Medulla oblongata (tissue), 1 donor: ENCODE measurements around the gene SYCE1L.
"Not testable (repeated sequence)": the region's sequence is repeated elsewhere in the genome, so short reads cannot be mapped to it uniquely, and the experiment has no call there.

ENCODE experiments used
- DNase-seq: peaks from one replicate; pipeline ENCODE4 v3.0.0-alpha.2; 2015; ENCODE audit errors: extremely low spot score

Gene SYCE1L

DNA sequence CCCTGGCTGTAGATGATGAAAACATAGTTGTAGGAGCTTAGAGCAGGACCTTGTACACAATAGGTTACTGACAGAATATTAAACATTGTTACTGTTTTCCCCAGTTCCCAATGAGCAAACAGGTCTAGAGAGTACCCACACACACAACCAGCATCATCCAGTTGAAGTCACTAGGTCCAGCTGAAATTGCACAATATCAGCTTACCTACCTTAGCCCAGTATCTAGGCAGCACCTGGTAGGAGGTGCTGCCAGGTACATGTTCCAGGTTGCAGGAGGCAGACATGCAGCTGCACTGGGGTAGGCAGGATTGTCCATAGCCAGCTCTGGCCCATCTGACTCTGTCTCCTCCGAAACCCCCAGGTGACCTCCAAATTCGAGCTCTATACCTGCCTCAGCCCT, 1.5 kb upstream of the SYCE1L start:
- no peak for DNase-seq

DNA sequence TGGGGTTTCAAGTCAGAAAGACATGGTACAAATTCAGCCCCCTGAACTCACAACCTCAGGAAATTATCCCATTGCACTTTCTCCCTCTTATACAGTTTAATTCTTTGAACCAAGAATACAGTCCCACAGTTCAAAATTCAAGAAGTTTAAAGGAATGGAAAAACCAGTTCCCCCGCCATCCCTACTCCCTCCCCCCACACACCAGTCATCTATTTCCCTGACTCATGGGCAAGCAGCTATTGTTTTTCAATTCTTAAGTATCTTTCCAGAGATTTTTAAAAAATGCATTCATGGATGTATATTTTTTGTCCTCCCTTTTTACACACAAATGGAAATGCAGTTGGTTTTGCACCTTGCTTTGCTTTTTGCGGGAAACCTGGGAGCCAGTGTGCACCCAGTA, 7.3 kb downstream of the SYCE1L start:
- DNase-seq = no peak

DNA sequence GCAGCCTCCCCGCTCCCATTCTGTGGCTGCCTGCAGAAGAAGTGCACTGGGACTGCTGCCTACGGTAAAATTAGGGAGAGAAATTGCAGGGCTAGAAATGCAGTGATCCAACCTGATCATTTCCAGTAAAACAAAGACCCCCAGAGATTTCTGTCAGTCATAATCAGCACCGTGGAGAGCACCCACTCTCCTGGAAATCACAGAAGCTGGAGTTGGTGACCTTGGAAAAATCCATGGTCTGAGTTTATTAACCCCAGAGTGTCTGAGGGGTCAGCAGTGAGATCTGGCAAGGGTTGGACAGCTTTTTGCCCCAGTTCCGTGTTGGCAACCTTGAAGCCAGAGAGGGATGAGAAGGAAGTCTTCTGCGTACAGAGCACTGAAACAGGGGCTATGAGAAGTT, 7.8 kb downstream of the SYCE1L start:
- no peak for DNase-seq

DNA sequence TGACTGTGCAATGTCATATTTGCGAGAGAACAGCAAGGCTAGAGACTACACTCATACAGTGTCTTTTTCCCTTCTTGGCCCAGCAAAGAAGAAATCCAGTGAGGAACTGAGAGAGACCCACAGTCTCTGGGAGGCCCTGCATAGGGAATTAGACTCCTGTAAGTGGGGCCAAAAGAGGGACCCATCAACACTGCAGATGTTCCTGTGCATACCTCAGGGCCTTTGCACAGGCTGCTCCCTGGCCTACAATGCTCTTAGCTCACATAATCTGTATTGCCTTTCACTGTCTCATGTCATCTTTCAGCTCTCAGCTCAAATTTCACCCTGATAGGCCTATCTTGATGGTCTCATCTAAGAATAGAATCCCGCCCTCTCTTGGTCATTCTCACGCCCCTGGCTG, 9.2 kb downstream of the SYCE1L start:
- DNase-seq = no peak

DNA sequence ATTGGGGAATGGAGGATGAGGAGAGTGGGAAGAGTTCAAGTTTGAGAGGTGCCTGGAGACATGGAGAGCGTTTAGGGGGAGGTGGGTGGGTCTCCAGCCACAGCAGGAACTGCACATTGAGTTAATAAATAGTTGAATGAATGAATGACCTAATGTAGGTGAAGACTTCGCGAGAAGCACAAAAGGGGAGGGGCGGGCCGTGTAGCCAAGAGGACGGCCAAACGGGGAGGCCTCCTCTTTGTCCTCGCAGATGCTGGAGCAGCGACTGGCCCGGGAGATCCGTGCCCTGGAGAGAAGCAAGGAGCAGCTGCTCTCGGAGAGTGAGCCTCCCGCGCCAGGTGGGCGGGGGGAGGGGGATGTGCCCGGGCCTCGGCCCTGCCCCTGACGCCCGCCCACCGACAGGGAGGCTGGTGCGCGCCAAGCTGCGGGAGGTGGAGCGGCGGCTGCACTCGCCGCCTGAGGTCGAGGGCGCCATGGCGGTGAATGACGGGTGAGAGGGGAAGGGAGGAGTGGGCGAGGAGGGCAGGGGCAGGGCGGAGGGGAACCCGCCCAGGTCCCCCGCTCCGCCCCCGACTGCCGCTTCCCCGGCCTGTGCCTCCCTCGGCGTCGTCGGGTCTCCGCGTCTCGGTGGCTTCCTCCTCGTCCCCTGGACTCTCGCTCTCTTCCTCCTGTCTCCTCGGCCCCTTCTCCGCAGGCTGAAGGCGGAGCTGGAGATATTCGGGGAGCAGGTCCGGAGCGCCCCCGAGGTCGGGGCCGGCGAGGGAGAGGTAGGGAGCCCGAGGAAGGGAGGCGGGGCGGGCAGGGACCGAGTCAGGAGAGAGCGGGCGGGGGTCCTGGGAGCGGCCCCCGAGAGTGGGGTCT, 12.9 kb downstream of the SYCE1L start:
- DNase-seq = no peak

DNA sequence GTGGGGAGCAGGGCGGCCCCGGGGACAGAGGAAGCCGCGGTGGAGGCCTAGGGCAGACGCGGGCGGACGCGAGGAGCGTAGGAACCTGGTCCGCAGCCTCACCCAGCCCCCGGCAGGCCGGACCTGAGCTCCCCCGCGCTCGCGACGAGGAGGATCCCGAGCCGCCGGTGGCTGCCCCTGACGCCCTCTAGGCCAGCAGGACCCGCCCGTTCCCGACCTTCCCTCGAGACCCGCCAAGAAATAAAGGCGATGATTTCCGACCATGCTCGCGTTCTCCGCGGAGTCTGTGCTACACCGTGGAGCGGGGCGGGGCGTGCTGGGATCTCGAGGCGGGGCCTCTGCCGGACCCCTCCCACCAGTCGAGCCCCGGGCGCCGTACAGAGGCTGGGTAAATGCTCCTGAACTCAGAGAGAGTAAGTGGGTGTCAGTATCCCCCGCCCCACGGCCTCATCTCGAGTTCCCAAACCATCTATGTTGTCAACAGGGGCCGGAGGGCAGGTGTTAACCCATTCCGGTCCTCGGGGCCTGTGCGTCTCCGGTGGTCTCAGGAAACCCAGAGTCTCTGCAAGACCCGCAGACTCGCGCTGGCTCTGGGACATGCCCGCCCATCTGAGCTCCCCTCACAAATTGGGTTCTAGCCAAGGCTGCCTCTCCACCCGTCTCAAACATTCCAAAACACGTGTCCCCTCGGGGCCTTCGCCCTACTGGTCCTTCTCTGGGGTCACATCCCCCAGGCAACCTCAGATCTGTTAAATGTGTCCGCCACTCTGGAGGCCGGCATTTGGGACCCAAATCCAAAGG, 13.7 kb downstream of the SYCE1L start:
- no peak for DNase-seq

DNA sequence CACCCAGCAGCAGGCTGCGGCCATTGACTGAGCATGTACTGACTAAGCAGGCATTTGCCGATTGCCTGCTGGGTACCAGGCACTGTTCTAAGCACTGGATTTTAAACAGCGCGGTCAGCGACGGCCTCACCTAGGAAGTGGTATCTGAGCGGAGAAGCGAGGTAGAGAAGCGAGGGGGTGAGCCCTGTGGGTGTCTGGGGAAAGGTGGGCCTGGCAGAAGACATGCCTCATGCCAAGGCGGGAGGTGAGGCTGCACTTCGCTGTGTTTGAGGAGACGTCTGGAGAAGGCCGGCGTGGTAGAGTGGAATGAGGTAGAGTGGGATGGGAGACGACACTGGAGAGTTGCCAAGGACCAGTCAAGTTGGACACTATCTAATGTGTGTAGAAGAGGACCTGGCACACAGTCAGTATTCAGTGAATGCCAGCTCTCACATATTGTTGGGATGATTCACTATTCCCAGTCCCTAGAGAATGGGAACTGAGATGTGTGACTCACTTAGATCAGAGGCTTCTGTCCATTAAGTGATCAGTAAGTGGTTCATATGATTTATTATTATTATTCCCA, 14.4 kb downstream of the SYCE1L start:
- peak; percentile 22 for DNase-seq

DNA sequence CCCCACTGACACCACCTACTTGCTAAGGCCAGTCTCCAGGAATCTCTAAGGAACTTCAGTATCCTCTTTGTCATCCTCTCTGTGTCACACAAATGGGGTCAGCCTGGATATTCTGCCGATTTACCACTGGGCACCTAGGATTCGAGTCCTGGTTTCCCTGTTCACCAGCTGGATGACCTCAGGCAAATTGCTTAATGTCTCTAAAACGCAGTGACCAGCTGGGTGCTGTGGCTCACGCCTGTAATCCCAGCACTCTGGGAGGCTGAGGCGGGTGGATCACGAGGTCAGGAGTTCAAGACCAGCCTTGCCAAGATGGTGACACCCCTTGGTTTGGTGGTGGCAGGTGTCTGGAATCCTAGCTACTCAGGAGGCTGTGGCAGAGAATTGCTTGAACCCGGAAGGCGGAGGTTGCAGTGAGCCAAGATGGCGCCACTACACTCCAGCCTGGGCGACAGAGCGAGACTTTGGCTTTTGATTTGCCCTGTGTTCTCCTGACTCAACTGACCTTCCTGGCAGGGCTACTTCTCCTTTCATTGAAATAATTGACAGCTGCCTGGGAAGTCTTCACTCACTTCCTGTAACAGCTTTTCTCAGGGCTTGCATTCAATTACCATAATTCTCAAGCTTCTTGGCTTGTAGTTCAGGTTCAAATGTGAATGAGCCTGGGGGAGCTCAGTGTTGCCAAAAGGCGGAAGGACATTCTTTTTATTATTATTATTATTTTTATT, 15.4 kb downstream of the SYCE1L start:
- DNase-seq = no peak

DNA sequence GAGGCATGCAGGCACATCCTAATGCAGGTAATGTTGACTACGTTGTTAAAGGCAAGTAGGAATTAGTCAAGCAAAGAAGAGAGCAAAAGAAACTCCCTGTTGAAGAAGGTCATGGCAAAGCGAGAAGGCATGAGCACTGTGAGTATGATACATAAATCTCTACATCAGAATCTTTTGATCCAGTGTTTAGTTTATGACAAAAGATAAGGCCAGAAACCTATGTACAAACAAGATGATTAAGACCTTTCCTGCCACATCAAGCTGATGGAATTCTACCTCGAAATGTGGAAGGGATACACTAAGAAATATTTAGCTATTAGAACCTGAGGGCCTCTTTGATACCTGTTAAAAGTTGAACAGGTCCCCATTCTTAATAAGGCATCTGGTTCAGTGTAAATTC, 20.2 kb downstream of the SYCE1L start:
- no peak for DNase-seq

DNA sequence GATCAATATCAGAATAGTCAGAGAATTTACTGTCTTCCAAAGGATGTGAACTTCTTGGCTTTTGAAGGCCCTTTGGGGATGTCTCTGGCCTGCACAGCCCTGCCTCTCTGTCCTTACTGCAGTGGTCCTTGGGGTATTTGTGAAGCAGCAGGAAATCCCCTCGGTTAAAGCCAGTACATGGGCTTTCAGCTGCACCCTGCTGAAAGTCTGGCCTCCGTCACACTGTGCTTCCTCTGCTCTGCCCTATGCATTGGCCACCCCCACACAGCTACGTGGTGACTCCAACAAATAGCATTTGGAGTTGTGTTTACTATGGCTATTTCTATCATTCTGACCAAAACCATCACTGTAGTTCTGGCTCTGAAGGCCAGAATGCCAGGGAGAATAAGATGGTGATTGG, 21.2 kb downstream of the SYCE1L start:
- DNase-seq = no peak

DNA sequence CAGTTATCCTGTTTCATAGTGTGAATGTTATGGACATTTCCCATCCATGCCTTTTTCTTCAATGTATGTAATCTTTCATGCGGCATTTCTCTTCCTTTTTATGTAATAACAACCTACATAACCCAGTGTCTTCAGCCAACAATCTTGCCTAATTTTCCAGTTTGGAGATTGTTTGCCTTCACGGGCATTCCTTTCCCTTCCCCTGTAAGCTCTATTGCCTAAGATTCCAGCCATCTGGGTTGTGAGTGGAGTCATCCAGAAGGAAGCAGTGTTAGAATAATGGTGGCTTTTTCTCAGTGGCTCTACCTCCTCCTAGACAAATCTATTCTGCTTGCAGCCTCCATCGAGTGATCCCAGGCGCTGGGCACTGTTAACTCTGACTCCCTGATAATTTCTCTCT, 22.3 kb downstream of the SYCE1L start:
- DNase-seq = no peak

DNA sequence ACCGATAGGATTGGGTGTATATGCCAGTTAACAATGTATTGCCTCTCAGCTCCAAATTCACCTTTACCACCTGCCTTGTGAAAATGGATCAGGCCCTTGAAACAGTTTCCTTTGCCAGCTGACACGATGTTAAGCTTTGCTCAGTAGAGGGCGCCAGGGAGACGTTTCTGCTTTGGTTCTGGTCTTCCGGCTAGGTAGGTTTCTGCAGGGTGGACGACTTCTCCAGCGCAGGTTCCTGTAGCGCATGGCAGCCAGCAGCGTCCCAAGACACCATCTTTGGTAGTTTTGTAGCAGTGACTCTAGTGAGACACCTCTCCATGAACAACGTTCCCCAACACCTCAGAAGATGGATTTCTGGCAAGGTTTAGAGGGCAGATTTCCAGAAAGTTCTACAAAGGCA, 24.0 kb downstream of the SYCE1L start:
- DNase-seq = no peak

DNA sequence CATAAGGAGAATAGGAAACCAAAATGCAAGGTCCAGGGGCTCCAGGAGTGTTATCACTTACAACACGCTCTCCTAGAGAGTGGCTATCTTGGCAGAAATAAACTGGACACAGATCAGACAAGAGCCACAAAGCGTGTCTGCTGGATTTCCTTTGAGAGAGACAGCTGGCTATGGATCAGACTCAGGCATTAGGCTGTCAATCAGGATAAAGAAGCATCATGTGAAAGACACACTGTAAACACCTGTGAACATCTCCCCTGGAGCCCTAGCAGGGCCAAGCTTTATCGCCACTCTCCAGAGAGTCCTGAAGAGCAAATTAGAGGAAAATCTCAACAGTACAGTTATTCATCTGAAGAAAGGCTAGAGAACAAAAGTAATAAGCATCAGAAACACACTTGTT, 26.0 kb downstream of the SYCE1L start:
- no peak for DNase-seq

DNA sequence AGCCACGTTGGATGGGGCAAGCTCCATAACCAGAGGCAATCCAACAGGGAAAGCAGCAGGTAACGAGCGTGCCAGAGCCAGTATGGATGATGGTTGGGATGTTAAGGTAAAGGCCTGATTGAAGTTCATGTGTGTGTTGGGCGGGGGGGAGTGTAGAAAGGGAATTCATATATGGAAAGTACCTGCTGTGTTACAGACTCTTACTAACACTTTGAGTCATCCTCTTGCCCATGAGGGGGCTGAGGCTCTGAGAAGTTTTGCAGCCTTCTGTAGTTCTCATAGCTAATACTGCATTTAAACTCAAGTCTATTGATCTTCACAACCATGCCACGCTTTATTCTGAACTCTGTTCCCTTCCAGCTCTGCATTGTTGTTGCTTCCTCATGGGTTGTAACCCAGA, 28.5 kb downstream of the SYCE1L start:
- no peak for DNase-seq

DNA sequence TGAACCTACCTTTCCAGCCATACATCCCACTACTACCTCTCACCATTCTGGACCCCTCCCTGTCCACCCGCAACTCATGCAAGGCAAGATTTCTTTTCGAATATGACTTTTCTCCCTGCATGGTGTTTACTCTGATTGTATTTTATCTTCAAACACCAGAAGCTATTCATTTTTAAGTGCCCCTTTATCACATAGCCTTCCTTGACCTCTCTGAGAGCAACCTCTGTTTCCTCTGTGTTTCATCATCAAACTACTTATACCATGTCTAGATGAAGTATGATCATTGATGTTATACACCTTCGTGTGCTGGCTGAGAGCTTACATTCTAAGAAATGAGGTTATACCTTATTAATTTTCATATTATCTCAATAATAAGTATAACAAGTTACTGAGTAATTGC, 31.8 kb downstream of the SYCE1L start:
- no peak for DNase-seq

DNA sequence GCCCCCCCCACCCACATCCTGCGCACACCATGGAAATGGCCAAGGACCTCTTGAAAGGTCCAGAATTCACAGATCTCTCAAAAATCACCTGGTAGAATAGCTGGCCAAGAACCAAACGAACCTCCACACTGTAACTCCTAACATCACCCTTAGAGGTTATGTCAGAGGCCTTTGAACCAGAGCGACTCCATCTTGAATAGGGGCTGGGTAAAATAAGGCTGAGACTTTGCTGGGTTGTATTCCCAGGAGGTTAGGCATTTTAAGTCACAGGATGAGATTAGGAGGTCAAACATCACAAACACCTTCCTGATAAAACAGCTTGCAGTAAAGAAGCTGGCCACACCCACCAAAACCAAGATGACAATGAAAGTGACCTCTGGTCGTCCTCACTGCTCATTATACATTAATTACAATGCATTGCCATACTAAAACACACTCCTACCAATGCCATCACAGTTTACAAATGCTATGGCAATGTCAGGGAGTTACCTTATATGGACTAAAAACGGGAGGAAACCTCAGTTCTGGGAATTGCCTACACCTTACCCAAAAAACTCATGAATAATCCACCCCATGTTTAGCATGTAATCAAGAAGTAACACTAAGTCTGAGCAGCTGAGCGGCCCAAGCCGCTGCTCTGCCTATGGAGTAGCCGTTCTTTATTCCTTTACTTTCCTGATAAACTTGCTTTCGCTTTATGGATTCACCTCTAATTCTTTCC, 34.8 kb downstream of the SYCE1L start:
- DNase-seq = no peak

DNA sequence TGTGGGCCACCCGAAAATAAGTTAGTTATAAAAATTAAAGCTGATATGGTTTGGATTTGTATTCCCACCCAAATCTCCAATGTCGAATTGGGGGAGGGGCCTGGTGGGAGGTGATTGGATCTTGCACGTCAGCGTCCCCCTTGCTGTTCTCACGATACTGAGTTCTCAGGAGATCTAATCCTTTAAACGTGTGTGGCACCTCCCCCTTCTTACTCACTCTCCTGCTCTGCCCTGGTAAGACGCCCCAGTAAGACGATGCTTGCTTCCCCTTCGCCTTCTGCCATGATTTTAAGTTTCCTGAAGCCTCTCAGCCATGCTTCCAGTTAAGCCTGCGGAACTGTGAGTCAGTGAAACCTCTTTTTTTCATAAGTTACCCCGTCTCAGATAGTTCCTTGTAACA, 35.4 kb downstream of the SYCE1L start:
- DNase-seq = no peak

DNA sequence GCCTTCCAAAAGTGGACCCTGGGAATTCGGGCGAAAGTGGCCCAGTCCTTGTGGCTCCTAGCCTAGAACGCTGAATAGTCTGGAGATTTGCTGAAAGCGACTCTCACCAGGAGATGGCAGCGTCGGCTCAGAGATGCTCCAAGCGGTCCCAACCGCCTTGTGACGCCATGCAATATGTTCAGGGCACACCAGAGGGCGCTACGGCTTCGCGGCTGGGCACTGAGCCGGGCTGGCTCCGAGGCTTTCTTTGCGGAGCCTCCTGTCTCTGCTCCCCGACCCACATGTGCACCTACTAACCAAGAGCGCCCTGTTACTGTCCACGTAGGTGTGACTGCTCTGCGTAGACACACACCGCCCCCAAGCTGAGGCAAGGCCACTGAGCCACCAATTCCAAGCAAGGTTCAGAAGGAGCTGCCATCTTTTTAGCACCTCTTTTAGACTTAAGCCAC, 36.9 kb downstream of the SYCE1L start:
- peak; percentile 94 for DNase-seq

DNA sequence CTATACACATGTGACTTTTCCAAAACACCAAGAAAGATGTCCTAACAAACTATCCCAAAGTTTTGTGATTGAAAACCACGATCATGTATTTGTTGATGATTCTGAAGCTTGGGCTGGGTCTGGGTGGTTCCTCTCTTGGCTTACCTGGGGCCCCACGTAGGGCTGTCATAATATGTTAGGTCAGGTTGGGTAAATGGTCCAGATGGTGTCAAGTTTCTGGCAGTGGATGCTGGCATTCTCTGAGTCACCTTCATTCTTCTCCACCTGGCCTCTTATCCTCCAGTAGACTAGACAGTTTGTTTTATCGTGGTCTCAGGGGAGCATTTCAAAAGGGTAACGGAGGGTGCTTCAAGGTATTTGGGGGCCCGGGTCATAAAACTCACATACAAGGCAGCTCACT, 39.4 kb downstream of the SYCE1L start:
- DNase-seq = no peak

DNA sequence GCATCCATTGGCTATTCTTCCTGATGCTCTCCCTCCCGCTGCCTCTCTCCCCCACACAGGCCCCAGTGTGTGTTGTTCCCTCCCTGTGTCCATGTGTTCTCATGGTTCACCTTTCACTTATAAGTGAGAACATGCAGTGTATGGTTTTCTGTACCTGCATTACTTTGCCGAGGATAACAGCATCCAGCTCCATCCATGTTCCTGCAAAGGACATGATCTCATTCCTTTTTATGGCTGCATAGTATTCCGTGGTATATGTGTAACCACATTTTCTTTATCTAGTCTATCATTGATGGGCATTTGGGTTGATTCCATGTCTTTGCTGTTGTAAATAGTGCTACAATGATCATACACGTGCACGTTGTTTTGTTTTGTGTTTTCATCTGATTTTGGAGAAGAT, 43.3 kb downstream of the SYCE1L start:
- not testable (repeated sequence) for DNase-seq

DNA sequence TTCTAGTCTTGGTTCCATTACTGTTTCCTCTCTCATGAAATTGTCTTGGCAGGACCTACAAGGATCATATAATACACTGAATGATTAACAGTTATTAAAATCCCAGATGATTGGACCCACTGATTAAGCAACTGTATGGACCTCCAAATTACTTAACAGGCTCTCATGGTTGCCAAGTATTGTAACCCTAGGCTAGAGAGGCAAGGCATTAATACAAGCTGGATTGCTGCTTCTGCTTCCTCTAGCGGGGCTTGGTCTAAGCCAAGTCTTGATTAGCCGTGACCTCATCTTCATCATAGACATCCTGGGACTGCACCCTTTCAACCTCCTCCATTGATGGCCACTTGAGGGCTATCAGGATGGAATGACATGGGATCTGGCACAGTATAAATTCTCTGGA, 46.9 kb downstream of the SYCE1L start:
- DNase-seq = no peak
